Measurements from ENCODE around the gene ZNF141.
"Not testable (repeated sequence)": the region's sequence is repeated elsewhere in the genome, so short reads cannot be mapped to it uniquely, and the experiment has no call there.

The ZNF141 gene

GRCh38 chr4:385934-386707, 48.5 kb downstream of the ZNF141 start:
- no peak for DNase-seq (ENCODE audit: low read depth)

DNA sequence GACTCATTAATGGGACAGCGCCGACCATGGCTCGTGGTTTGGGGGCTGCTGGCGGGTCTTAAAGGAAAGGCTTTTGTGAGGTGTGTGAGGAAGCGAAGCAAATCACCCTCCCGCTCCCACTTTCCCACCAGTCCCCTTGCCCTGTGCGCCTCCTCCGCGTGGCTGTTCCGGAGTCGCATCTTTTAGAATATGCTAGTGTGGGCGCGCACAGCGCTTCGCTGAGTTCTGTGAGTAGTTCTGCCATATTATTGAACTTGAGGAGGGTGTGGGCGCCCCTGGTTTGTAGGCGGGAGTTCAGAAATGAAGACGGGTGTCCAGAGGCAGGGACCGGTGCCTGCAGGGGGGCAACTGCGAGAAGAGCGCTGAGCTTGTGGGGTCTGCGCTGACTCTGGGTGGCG, 49.1 kb downstream of the ZNF141 start:
- no peak for DNase-seq (ENCODE audit: low read depth)

DNA sequence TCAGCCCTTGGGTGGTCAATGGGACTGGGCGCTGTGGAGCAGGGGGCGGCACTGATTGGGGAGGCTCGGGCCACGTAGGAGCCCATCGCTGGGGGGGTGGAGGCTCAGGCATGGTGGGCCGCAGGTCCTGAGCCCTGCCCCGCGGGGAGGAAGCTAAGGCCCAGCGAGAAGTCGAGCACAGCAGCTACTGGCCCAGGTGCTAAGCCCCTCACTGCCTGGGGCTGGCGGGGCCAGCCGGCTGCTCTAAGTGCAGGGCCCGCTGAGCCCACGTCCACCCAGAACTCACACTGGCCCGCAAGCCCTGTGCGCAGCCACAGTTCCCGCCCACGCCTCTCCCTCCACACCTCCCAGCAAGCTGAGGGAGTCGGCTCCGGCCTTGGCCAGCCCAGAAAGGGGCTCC, 66.4 kb downstream of the ZNF141 start:
- DNase-seq (ENCODE audit: low read depth): no peak

DNA sequence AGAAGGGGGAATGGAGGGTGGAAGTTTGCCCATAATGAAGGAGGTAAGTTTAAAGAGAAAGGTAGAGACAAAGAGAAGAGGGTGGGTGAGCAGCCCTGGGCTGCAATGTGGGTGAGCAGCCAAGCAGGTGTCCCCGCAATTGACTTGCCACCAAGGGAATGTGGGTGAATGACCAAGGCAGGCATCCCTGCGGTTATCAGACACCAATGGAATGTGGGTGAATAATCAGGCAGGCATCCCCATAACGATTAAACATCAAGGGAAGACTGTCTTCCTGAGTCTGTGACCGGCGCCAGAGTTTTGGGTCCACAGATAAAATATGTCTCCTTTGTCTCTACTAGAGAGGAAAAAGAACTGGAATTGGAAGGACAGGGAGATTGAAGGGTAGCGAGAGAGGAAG, 70.7 kb downstream of the ZNF141 start:
- not testable (repeated sequence) for DNase-seq (ENCODE audit: low read depth)

- DNase-seq (ENCODE audit: low read depth): no peak
These were observed 85.0 kb downstream of the ZNF141 start for GRCh38 chr4:422587-422986.
